SHP77 treated with DMSO at 0.1 percent for 48 hours (cell line): ENCODE data around the gene GARIN3.
"Not testable (repeated sequence)": the region's sequence is repeated elsewhere in the genome, so short reads cannot be mapped to it uniquely, and the experiment has no call there.

Experiments
- DNase-seq: peaks from one replicate; lab custom pipeline; 2025; lab: John Stamatoyannopoulos, UW

GARIN3 gene

DNA sequence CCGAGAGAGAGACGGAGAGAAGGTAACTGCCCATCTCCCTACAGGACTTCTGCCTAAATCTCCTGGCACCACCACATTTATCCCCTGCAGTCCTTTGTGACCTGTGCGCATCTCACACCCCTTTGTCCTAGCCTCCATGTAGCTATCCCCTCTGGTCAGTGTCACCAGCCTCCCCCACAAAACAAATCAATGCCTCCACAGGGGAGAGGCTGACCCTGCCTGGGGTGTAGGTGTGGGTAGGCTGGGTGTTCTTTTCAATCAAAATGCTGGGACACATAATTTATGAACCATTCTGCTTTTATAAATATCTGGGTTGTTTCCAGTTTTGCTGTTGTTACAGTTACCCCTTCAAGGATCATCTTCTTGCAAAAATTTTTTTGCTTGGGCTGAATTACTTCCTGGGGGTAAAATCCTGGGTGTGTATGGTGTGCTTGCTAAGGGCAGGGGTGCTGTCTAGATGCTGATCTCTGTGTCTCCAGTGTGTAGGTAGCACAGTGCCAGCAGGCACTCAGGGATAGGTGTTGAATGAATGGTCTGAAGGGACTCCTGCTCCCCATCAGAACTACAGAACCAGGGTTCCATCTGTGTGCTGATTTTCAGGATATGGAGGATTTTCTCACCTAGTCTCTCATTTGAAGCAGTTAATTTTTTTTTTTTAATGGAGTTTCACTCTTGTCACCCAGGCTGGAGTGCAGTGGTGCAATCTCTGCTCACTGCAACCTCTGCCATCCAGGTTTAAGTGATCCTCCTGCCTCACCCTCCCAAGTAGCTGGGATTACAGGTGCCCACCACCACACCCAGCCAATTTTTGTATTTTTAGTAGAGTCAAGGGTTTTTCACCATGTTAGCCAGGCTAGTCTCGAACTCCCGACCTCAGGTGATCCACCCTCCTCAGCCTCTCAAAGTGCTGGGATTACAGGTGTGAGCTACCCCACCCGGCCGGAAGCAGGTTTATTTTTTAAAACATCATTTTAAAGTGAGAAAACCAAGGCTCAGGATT is at the start of gene GARIN3:
Gene GARIN3 (minus strand): TSS at position 51 of the 1,000 bp plus-strand sequence. CDS start 96 bp downstream, outside the sequence.
- no peak for DNase-seq

DNA sequence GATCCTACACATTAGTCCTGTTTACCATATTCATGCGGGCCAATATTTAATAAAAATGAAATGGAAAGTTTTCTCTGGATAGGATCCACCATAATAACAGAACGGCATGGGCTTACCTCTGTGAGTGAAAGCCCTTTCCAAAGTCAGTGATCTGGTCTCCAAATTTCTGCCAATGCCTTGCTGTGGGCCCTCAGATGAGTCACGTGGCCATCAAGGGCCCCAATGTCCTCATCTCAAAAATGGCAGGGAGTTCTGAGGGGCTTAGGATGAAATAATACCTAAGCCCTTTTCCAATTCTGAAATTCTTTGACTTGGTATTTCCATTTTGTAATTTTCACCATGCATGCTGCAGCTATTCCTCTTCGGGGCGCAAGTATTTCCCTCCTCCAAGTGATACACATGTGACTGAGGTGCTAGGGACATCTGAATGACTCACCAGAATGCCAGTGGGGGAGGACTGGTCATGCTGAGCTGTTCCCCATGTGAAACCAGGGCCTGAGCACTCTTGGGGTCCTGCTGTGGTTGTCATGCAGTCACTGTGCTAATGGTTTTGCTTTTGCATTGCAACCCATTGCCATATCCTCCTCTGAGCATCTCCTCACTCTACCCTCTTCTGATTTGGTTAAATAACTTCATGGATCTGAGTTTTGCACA is 49.6 kb upstream of the GARIN3 start:
- DNase-seq = no peak

DNA sequence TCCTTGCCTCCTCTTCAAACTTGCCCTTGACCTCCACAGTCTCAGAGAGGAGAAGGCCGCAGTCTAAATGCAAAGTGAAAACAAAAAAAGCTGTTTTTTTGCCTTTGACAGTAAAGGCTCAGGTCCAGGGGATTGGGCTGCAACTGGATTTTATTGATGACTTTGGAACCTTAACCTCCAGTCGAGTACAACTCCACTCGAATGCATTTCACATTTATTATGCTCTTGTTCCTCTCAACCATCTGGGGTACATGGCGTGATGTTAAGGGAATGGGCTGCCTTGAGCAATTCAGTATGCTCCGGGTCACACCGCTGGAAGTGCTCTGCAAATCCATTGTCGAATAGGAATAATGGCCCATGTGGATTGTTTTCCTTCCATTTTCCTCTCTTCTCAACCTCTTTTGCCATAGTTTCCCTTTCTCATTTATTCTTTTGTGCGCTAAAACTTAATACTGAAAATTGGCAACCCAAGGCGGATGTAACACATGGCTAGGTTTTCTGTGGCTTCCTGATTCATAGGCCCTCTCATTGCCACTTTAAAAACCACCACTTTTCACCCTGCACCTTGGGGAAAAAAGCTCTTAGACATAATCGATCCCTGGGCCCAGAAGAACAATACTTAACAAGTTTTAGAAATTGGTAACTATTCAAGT is 48.9 kb upstream of the GARIN3 start:
- DNase-seq = no peak

DNA sequence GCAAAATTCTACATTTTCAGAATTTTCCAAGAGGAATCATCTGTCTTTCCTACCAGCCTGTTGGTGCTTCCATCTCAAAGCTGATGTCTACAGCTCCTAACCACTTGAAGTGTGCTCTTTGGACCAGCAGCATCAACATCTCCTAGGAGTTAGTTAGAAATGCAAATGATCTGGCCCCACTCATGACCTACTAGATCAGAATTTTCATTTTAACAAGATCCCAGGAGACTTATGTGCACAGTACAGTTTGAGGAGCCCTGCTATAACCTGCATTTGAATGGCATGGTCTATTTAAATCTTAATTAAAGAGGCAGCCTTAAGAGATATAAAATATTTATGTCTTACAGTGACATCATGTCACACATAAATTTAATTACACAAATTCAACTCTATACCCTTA is 48.4 kb upstream of the GARIN3 start:
- DNase-seq = no peak

DNA sequence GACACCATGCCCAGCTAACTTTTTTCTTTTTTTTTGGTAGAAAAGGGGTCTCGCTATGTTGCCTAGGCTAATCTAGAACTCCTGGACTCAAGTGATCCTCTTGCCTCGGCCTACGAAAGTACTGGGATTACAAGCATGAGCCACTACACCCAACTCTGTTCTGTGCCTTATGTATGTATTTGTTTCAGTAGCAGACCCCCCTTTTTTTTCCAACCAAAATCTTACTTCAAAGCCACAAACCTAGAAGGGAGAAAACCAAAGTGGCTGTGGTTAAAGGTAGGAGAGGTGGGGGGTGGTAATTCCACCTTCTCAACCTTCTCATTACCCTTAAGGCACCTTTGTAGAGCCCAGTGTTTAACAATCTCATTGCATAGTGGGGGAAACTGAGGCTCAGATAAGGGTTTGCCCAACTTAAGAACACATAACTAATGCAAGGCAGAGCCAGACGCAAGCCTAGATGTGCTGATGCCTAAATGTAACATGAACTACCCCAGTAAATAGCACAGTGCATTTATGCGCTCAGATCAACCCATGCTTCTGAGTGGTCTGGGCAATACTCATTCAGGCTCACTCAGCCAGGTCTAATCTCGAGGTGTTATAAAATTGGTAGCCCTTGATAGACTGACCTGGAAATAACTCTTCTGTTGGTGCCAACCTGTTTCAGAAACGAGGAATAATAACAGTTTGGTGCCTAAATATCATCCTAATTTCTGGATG is 47.6 kb upstream of the GARIN3 start:
- DNase-seq = no peak

DNA sequence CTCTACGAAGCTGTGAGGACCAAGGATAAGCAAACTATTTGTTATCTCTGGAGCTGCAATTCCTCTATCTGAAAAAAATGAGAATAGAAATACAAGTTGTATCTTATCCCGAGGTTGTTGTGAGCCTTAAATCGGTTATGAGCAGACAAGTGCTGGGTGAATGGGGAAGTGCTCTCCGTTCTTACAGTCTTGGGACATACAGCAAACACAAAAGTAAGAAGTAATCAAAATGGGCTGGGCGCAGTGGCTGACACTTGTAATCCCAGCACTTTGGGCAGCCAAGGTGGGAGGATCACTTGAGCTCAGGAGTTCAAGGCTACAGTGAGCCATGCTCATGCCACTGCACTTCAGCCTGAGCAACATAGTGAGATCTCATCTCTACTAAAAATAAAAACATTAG is 46.2 kb upstream of the GARIN3 start:
- no peak for DNase-seq

DNA sequence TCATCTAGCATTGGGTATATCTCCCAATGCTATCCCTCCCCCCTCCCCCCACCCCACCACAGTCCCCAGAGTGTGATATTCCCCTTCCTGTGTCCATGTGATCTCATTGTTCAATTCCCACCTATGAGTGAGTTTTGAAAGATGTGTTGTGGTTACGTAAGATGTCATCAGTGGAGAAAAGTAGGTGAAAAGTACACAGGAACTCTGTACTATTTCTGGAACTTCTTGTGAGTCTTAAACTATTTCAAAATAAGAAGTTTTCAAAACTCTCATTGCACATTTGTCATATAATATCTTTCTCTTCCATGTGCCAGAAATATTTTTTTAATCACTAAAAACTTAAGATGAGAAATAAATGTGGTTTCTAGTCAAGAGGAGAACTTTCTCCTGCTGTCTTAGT is 44.6 kb upstream of the GARIN3 start:
- not testable (repeated sequence) for DNase-seq

DNA sequence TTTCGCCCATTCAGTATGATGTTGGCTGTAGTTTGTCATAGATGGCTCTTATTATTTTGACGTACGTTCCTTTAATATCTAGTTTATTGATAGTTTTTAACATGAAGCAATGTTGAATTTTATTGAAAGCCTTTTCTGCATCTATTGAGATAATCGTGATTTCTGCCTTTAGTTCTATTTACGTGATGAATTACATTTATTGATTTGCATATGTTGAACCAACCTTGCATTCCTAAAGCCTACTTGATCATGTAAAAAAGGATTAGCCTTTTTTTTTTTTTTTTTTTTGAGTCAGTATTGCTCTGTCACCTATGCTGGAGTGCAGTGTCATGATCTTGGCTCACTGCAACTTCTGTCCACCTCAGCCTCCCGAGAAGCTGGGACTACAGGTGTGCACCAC is 39.6 kb upstream of the GARIN3 start:
- no peak for DNase-seq

DNA sequence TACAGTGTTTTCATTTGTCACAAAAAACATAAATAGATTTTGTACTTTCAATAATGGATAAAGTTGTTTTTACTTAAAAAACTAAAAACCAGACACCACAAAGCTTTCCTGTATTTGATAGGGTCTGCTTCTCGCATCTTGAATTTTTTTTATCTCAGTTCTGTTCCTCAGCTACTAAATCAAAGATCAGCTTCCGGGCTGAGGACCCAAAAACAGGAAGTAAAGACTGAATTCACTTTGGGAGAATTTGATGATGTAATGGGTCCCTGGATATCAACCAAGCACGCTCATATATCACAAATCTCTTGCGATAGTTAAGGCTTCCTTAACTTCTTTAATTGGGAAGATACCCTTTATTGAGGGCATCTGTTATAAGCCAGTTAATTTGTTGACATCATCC is 38.7 kb upstream of the GARIN3 start:
- DNase-seq = no peak

DNA sequence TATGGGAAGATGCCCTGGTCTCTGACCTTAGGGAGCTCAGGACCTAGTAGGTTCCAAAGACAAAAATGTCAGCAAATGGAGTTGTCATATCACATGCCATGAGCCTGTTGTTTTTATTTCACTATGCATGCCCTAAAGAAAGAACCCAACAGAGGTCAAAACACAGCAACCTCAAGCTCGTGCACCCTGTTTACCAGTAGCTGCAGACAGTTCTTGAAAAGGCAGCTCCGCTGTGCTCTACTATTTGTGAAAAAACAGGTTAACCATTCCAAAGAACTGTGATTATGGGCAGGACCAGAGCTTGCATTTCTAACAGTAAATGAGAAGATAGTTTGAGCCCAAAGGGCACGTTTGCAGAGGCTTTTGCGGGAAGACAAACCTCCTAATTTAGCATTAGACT is 37.4 kb upstream of the GARIN3 start:
- DNase-seq = no peak

DNA sequence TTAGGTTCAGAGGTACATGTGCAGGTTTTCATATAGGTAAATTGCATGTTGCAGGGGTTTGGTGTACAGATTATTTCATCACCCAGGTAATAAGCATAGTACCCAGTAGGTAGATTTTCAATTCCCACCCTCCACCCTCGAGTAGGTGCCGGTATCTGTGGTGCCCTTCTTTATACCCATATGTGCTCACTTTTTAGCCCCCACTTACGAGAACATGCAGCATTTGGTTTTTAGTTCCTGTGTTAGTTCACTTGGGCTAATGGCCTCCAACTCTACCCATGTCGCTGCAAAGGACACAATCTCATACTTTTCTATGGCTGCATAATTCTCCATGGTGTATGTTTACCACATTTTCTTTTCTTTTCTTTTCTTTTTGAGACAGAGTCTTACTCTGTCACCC is 35.8 kb upstream of the GARIN3 start:
- DNase-seq = no peak

DNA sequence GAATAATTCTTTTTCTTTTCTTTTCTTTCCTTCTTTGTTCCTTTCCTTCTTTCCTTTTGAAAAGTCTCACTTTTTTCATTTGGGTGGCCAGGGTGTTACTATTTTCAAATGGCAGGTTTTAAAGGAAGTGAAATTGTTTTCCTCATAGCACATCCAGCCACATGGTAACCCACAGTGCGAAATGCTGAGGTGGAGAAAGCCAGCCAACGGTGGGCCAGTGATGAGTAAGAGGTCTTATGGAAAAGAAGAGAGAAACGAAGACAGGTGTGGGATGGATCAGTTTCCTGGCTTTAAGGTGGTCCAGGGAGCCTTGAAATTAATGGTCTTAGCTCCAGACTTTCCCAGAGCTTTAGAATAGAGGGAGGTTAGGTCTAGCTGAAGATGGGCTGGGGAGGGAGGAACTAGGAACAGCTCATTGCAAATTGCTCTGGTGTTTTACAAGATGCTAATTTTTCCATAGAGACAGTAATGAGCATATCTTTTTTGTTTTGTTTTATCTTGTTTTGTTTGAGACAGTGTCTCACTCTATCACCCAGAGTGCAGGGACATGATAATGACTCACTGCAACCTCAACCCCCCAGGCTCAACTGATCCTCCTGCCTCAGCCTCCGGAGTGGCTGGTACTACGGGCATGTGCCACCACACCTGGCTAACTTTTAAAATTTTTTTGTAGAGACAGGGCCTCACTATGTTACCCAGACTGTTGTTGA is 32.4 kb upstream of the GARIN3 start:
- no peak for DNase-seq

DNA sequence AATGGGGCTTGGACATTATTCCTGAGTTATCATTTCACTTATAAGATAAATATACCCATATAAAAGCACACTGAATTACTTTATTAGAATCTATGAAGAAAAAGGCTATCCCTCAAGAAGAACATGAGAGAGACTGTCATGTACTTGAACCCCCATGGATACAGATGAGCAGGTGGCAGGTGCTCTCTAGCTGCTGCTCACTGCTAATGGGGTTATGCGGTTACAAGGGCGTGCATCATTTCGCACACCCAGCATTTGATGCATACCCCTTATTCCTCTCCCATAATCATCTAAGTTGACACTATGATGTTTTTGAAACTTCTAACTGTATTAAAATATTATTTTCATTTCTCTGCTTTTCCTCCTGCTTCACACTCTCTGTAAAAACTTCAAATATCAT is 31.0 kb upstream of the GARIN3 start:
- DNase-seq = no peak

DNA sequence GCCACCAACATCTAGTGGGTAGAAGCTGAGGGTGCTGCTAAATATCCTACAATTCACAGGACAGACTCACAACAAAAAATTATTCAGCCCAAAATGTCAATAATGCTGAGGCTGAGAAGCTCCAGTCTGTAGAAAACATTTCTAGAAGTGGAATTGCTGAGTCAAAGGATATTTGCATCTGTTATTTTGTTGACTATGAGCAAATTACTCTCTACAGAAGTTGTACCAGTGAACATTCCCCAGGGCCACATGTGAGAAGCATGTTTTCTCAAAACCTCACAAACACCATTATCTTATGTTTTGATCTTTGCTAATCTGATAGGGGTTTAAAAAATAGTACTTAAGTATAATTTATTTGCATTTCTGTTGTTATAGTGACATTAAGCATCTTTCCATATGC is 30.0 kb upstream of the GARIN3 start:
- DNase-seq = no peak

DNA sequence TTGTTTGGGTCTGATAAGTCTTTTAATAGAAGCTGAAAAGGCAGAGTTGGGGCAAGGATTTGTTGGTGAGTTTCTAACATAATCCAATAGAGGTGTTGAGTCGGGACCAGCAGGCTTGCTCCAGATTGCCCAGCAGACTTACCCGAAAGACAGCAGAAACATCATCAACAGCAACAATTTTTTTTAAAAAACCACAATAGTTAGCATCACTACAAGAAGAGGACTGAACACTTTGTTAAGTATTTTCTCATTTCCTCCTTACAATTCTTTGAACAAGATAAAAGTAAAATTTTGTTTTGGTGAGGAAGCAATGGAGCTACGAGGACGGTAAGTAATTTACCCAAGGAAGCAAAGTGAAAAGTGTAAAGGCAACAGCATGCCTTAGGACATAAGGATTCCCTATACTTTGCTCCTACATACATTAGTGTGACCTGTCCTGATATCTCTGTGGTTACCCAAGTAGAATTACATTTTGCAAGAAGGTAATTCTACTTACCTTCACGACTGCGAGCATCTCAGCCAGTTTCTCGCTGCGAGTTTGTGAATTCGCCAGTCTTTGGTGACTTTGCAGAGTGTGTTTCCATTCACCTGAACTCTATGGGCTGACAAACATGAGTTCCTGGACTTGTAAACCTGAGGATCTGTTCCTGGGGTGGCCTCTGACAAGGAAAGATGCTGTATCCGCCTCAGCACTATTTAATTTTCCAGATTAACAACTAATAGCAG is 27.8 kb upstream of the GARIN3 start:
- DNase-seq = no peak

DNA sequence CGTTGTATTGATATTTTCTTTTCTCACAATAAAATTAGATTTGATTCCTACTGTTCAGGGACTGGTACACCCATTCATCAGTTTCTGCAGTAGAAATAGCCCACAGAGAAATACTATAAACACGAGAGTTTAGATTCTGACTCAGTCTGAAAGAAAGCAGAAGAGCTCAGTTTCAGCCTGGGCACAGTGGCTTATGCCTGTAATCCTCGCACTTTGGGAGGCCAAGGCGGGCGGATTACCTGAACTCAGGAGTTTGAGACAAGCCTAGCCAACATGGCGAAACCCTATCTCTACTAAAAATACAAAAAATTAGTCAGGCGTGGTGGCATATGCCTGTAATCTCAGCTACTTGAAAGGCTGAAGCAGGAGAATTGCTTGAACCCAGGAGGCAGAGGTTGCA is 23.2 kb upstream of the GARIN3 start:
- DNase-seq = no peak

DNA sequence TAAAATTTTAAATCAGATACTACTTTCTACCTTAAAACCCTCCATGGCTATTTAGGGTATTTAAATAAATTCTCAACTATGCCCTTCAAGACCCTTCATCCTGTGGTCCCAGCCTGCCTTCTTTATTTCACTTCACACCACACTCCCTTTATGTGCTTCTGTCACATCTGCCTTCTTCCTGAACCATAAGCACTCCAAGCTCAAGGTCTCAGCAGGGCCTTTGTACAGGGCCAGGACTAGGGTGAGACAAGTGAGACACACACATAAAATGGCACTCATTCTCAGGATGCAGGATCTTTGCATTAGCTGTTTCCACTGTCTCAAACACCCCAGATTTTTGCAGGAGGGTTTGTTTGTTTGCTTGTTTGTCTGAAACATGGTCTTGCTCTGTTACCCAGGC is 22.2 kb upstream of the GARIN3 start:
- DNase-seq = no peak

DNA sequence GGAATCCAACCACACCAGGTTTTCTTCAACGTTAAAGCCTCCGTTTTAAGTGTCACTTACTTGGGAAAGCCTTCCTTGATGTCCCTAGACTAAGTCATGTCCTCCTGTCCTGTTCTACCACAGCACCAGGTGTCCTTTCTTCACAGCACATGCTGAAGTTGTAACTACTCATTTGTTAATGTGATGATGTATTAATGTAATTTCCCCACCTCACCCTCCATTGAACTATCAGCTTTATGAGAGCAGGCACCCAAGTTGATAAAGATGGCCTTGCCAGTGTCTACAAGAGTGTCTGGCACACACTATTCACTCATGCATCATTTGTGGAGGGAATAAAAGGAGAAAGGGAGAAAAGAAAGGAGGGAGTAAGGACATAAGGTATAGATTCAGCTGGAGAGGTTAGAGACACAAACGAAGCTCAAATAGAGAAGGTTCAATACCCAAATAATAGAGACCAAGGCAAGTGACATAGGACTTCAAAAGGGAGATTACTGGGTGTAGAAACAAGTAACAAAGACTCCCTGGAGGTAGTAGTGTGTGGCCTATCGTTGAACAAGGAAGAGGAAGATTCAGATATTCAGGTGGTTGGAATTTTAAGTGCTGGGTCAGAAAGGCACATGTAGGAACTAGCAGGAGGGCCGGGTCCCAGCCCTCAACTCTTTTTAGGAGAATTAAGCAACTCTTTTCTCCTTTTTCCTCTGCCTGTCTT is 21.1 kb upstream of the GARIN3 start:
- DNase-seq = no peak

DNA sequence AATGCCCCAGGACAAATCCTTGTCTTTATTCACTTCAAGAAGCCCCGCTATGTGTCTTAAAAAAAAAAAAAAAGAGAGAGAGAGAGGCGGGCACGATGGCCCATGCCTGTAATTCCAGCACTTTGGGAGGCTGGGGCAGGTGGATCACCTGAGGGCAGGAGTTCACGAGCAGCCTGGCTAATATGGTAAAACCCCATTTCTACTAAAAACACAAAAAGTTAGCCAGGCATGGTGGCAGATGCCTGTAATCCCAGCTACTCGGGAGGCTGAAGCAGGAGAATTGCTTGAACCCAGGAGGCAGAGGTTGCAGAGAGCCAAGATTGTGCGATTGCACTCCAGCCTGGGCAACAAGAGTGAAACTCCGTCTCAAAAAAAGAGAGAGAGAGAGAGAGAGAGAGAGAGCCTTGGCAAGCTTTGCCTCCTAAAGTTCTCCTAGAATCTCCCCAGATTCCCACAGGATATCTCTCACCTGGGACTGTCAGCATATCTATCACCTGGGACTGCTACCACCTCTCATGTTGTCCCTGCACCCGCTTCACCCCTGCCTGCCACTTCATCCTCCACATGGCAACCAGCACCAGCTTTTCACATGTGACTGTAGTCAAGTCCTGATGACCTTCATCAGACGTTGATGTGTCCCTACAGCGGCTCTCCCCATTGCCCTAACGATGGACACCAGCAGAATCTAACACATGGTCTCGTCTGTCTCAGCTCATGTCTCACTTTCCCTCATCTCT is 20.4 kb upstream of the GARIN3 start:
- no peak for DNase-seq
